ENCODE measurements around the gene GPALPP1. TPM values are rescaled to one million over a fixed set of nuclear protein-coding genes. Genes with fewer than 3 reads are reported as not detected.

Gene GPALPP1
- polyA plus RNA-seq, 1 experiment, result 30.0 TPM

DNA sequence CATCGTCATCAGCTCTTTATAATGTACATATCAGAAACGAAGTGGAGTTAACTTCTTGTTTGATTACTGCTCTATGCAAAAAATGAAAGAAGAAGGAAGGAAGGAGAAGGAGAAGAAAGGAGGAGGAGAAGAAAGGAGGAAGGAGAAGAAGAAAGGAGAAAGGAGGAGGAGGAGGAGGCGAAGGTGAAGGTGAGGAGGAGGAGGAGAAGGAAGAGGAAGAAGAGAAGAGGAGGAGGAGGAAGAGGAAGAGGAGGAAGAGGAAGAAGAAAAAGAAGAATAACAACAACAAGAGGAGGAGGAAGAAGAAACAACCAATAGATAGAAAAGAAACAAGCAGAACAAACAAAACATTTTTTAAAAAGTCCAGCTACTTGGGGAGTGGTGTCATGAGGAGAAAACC, 13.1 kb upstream of the GPALPP1 start:
- TF ChIP-seq, protein P1, sequence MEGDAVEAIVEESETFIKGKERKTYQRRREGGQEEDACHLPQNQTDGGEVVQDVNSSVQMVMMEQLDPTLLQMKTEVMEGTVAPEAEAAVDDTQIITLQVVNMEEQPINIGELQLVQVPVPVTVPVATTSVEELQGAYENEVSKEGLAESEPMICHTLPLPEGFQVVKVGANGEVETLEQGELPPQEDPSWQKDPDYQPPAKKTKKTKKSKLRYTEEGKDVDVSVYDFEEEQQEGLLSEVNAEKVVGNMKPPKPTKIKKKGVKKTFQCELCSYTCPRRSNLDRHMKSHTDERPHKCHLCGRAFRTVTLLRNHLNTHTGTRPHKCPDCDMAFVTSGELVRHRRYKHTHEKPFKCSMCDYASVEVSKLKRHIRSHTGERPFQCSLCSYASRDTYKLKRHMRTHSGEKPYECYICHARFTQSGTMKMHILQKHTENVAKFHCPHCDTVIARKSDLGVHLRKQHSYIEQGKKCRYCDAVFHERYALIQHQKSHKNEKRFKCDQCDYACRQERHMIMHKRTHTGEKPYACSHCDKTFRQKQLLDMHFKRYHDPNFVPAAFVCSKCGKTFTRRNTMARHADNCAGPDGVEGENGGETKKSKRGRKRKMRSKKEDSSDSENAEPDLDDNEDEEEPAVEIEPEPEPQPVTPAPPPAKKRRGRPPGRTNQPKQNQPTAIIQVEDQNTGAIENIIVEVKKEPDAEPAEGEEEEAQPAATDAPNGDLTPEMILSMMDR (IDR thresholded peaks at IDR 0.05; ENCODE audit: low read depth, low read length), result no peak
- no peak overlapping the region for H3K27ac ChIP-seq (ENCODE audit: low read depth, low read length)
- ChIA-PET POLR2A (no interaction called here), CTCF (no interaction called here)
- no peaks in the 10 kb centered on the region for H3K9me3 ChIP-seq (ENCODE audit: control insufficient read depth, insufficient read depth, low read length)
- DNase-seq (ENCODE audit: low read depth, low spot score), result no peak
- no peak overlapping the region for H3K4me3 ChIP-seq (ENCODE audit: low read depth, low read length)
- H3K27me3 ChIP-seq (ENCODE audit: control insufficient read depth, insufficient read depth, low read length), result no peaks in the 10 kb centered on the region

GRCh38 chr13:44976949-44977583, 12.3 kb upstream of the GPALPP1 start:
- Histone ChIP-seq H3K27ac (ENCODE audit: low read depth, low read length) (no peak overlapping the region), H3K27me3 (ENCODE audit: control insufficient read depth, insufficient read depth, low read length) (no peaks in the 10 kb centered on the region), H3K4me3 (ENCODE audit: low read depth, low read length) (no peak overlapping the region), H3K9me3 (ENCODE audit: control insufficient read depth, insufficient read depth, low read length) (no peaks in the 10 kb centered on the region)
- TF ChIP-seq, protein P1 (IDR thresholded peaks at IDR 0.05; ENCODE audit: low read depth, low read length), result no peak
- CTCF ChIA-PET, result interaction anchor here (0.6 kb wide), 1 partner anchor 686 kb away, joined by 3 read pairs; no protein-coding TSS in a partner anchor
- POLR2A ChIA-PET, result no interaction called here
- no peak for DNase-seq (ENCODE audit: low read depth, low spot score)

- no peak overlapping the region for H3K4me3 ChIP-seq (ENCODE audit: low read depth, low read length)
- POLR2A ChIA-PET, result no interaction called here
- no peaks in the 10 kb centered on the region for H3K9me3 ChIP-seq (ENCODE audit: control insufficient read depth, insufficient read depth, low read length)
- TF ChIP-seq, protein P1 (IDR thresholded peaks at IDR 0.05; ENCODE audit: low read depth, low read length), result no peak; the same call in 1 of the 2 replicates
- H3K27ac ChIP-seq (ENCODE audit: low read depth, low read length), result no peak overlapping the region
- no peak for DNase-seq (ENCODE audit: low read depth, low spot score)
- no peaks in the 10 kb centered on the region for H3K27me3 ChIP-seq (ENCODE audit: control insufficient read depth, insufficient read depth, low read length)
- CTCF ChIA-PET, result no interaction called here
These were observed 11.0 kb upstream of the GPALPP1 start for GRCh38 chr13:44978328-44978727.

DNA sequence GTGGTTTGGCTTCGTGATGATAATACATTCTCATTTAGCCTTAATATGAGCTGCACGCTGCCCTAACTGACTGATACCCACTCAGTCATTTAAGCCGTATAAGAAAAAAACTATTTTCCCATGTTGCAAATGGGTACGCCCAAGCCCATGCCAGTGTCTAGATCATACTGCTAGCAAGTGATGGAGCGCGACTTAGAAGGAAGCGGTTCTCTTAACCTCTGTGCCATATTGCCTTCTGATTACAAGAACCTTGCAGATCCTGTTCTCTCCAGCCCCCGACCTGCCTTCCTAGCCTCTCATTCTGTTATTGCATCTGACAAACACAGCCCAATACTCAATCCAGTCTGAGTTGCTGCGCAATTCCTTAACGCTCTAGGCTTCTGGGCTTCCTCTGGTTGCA, 603 bp downstream of the GPALPP1 start:
- no peak for DNase-seq (ENCODE audit: low read depth, low spot score)
- POLR2A ChIA-PET, result no interaction called here
- no peaks in the 10 kb centered on the region for H3K27me3 ChIP-seq (ENCODE audit: control insufficient read depth, insufficient read depth, low read length)
- H3K9me3 ChIP-seq (ENCODE audit: control insufficient read depth, insufficient read depth, low read length), result no peaks in the 10 kb centered on the region; the same call in 1 of the 2 replicates
- TF ChIP-seq, protein P1 (IDR thresholded peaks at IDR 0.05; ENCODE audit: low read depth, low read length), result no peak
- H3K27ac ChIP-seq (ENCODE audit: low read depth, low read length), result peak overlapping the region; percentile 84
- H3K4me3 ChIP-seq (ENCODE audit: low read depth, low read length), result peak overlapping the region; percentile 97
- CTCF ChIA-PET, result interaction anchor here (1.9 kb wide), 1 partner anchor 17 kb away, joined by 6 read pairs; no protein-coding TSS in a partner anchor

DNA sequence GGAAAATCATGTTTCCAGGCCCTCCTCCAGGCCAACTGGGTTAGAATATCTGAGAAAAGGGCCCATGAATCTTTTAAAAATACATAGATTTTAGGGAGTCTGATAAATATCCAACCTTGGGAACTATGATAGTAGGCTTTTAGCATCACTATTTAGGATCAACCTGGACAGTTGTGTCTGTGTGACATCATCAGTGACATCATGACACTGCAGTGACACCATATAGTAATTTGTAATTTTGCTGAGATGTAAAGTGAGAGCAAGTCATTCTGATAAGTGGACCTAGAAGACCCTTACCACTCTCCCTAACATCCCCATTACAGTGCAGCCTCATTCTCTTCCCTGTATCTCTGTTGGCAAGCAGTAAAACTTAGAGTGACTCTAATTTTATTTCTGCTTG, 14.1 kb downstream of the GPALPP1 start:
- H3K27ac ChIP-seq (ENCODE audit: low read depth, low read length), result no peak overlapping the region
- TF ChIP-seq, protein P1 (IDR thresholded peaks at IDR 0.05; ENCODE audit: low read depth, low read length), result no peak
- no peaks in the 10 kb centered on the region for H3K9me3 ChIP-seq (ENCODE audit: control insufficient read depth, insufficient read depth, low read length)
- no peaks in the 10 kb centered on the region for H3K27me3 ChIP-seq (ENCODE audit: control insufficient read depth, insufficient read depth, low read length)
- POLR2A ChIA-PET, result no interaction called here
- H3K4me3 ChIP-seq (ENCODE audit: low read depth, low read length), result no peak overlapping the region
- no peak for DNase-seq (ENCODE audit: low read depth, low spot score)
- CTCF ChIA-PET, result no interaction called here

Measured in AG04450 (cell line).